Parathyroid adenoma (tissue), 2 donors: Measurements from ENCODE around the gene MOSPD3.

Experiments used
- H2AFZ ChIP-seq: fragments of 300-600 bp; sonication (generic); one replicate; pipeline ENCODE4 v1.7.0; 2017; ENCODE audit warnings: antibody characterized with exemption, mild to moderate bottlenecking
- H3K27ac ChIP-seq: fragments of 300-600 bp; sonication (generic); one replicate; pipeline ENCODE4 v1.7.0; 2017
- H3K27me3 ChIP-seq: fragments of 300-600 bp; sonication (generic); one replicate; pipeline ENCODE4 v1.7.0; 2017; ENCODE audit warnings: low read length; ENCODE audit not compliant: control insufficient read depth, insufficient read depth
- H3K36me3 ChIP-seq: fragments of 300-600 bp; sonication (generic); one replicate; pipeline ENCODE4 v1.7.0; 2017; ENCODE audit warnings: low read length; ENCODE audit not compliant: control insufficient read depth, insufficient read depth
- H3K4me1 ChIP-seq: fragments of 300-600 bp; sonication (generic); one replicate; pipeline ENCODE4 v1.7.0; 2017; ENCODE audit warnings: control low read depth
- H3K4me2 ChIP-seq: fragments of 300-600 bp; sonication (generic); one replicate; pipeline ENCODE4 v1.7.0; 2017; ENCODE audit warnings: low read length
- H3K4me3 ChIP-seq: fragments of 300-600 bp; sonication (generic); one replicate; pipeline ENCODE4 v1.7.0; 2017; ENCODE audit warnings: low read depth, low read length
- H3K79me2 ChIP-seq: fragments of 300-600 bp; sonication (generic); one replicate; pipeline ENCODE4 v1.7.0; 2017; ENCODE audit warnings: control low read depth
- H3K9ac ChIP-seq: fragments of 300-600 bp; sonication (generic); one replicate; pipeline ENCODE4 v1.7.0; 2017; ENCODE audit warnings: mild to moderate bottlenecking
- H3K9me3 ChIP-seq: fragments of 300-600 bp; sonication (generic); one replicate; pipeline ENCODE4 v1.7.0; 2017; ENCODE audit warnings: low read length; ENCODE audit not compliant: control insufficient read depth
- CTCF ChIP-seq: fragments of 300-600 bp; sonication (generic); IDR thresholded peaks from one replicate; pipeline ENCODE4 v1.7.0; 2017; ENCODE audit warnings: antibody characterized with exemption, mild to moderate bottlenecking
- donor health status: primary hyperparathyroidism.

Gene MOSPD3

GRCh38 chr7:100575746-100576383, 36.5 kb upstream of the MOSPD3 start:
- Histone ChIP-seq H3K27me3 (no peaks in the 10 kb centered on the region), H3K4me1 (no peaks in the 10 kb centered on the region), H3K79me2 (no peaks in the 10 kb centered on the region), H3K36me3 (no peaks in the 10 kb centered on the region), H3K4me2 (no peak overlapping the region), H3K9ac (no peak overlapping the region), H3K27ac (no peak overlapping the region), H2AFZ (no peak overlapping the region), H3K9me3 (no peaks in the 10 kb centered on the region), H3K4me3 (no peak overlapping the region)
- no peak for TF ChIP-seq CTCF

- no peaks in the 10 kb centered on the region for H3K36me3 ChIP-seq
- no peak overlapping the region for H3K9ac ChIP-seq
- H3K4me1 ChIP-seq = no peaks in the 10 kb centered on the region
- TF ChIP-seq CTCF = no peak
- H3K79me2 ChIP-seq = peaks cover under 1% of the 10 kb centered on the region
- no peak overlapping the region for H3K4me3 ChIP-seq
- no peak overlapping the region for H3K27ac ChIP-seq
- H2AFZ ChIP-seq = no peak overlapping the region
- no peaks in the 10 kb centered on the region for H3K27me3 ChIP-seq
- no peak overlapping the region for H3K4me2 ChIP-seq
- no peaks in the 10 kb centered on the region for H3K9me3 ChIP-seq
These were observed 35.9 kb upstream of the MOSPD3 start for GRCh38 chr7:100576384-100576993.

GRCh38 chr7:100577103-100577502, 35.2 kb upstream of the MOSPD3 start:
- H3K4me2 ChIP-seq = no peak overlapping the region
- H3K27ac ChIP-seq = no peak overlapping the region
- peaks cover 3% of the 10 kb centered on the region for H3K4me1 ChIP-seq
- peaks cover 3% of the 10 kb centered on the region for H3K79me2 ChIP-seq
- H3K9me3 ChIP-seq = no peaks in the 10 kb centered on the region
- no peak overlapping the region for H3K9ac ChIP-seq
- no peak overlapping the region for H3K4me3 ChIP-seq
- no peaks in the 10 kb centered on the region for H3K36me3 ChIP-seq
- H3K27me3 ChIP-seq = no peaks in the 10 kb centered on the region
- H2AFZ ChIP-seq = no peak overlapping the region
- TF ChIP-seq CTCF = no peak

GRCh38 chr7:100577507-100577906, 34.8 kb upstream of the MOSPD3 start:
- no peak for TF ChIP-seq CTCF
- no peak overlapping the region for H3K4me3 ChIP-seq
- H3K4me1 ChIP-seq = peaks cover 7% of the 10 kb centered on the region
- H3K9ac ChIP-seq = no peak overlapping the region
- H3K27me3 ChIP-seq = no peaks in the 10 kb centered on the region
- no peak overlapping the region for H3K4me2 ChIP-seq
- no peak overlapping the region for H3K27ac ChIP-seq
- peaks cover 3% of the 10 kb centered on the region for H3K79me2 ChIP-seq
- H3K9me3 ChIP-seq = no peaks in the 10 kb centered on the region
- H3K36me3 ChIP-seq = no peaks in the 10 kb centered on the region
- no peak overlapping the region for H2AFZ ChIP-seq
